Gastrocnemius medialis (tissue), 4 donors: ENCODE results near the gene DRC3.

Experiments used
- POLR2A ChIP-seq, 2 donors: fragments of 450-650 bp; IDR thresholded peaks; one replicate each; pipeline ENCODE4 v1.6.1; 2017; ENCODE audit warnings: antibody characterized with exemption in 2 of 2, mild to moderate bottlenecking in 2 of 2, moderate library complexity in 2 of 2
- TF ChIP-seq, protein P1 (sequence below), 5 experiments: fragments of 450-650 bp in 3 of 5; fragments of 200-600 bp in 2 of 5; sonication (generic) in 2 of 5; IDR thresholded peaks in 4 of 5; conservative IDR thresholded peaks in 1 of 5; 1 replicate in 4 of 5; 2 replicates in 1 of 5; pipeline ENCODE4 v1.5.1; 2016 to 2019; ENCODE audit warnings: antibody characterized with exemption in 5 of 5, mild to moderate bottlenecking in 3 of 5, moderate library complexity in 3 of 5

DNA sequence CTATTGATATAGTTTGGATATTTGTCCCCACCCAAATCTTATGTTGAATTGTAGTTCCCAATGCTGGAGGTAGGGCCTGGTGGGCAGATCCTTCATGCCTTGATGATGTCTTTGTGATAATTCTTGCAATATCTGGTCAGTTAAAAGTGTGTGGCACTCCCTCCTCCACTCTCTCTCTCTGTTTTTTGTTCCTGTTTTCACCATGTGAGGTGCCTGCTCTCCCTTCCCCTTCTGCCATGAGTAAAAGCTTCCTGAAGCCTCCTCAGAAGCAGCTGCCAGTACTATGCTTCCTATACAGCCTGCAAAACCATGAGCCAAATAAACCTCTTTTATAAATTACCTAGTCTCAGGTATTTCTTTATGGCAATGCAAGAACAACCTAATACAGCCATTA lies 47.8 kb upstream of the DRC3 start:
- TF ChIP-seq, protein P1, sequence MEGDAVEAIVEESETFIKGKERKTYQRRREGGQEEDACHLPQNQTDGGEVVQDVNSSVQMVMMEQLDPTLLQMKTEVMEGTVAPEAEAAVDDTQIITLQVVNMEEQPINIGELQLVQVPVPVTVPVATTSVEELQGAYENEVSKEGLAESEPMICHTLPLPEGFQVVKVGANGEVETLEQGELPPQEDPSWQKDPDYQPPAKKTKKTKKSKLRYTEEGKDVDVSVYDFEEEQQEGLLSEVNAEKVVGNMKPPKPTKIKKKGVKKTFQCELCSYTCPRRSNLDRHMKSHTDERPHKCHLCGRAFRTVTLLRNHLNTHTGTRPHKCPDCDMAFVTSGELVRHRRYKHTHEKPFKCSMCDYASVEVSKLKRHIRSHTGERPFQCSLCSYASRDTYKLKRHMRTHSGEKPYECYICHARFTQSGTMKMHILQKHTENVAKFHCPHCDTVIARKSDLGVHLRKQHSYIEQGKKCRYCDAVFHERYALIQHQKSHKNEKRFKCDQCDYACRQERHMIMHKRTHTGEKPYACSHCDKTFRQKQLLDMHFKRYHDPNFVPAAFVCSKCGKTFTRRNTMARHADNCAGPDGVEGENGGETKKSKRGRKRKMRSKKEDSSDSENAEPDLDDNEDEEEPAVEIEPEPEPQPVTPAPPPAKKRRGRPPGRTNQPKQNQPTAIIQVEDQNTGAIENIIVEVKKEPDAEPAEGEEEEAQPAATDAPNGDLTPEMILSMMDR (IDR thresholded peaks at IDR 0.05 in 4 of 5, conservative IDR thresholded peaks at IDR 0.05 in 1 of 5), result no peak
- no peak for TF ChIP-seq POLR2A (IDR thresholded peaks at IDR 0.05)
